HepG2 (cell line): ENCODE data around the gene PRICKLE3. TPM values are rescaled to one million over a fixed set of nuclear protein-coding genes. Genes with fewer than 3 reads are reported as not detected.

Source experiments
- ATAC-seq: fragments of 200-7000 bp; cut with Tn5 transposase; 3 replicates; pipeline ENCODE4 v1.9.1; 2020; ENCODE audit warnings: mild to moderate bottlenecking, moderate library complexity
- BruUV-seq: library from RNA; stranded (reverse); fragments of 400-500 nt; replicated peaks from 2 replicates; lab custom pipeline; 2021; lab: Mats Ljungman, UMichigan
- CTCF ChIA-PET: fragments of 300-600 bp; formaldehyde crosslinking; extraction: SDS; loops from one replicate; lab custom pipeline; 2021; ENCODE audit warnings: low total read pairs, inconsistent platforms, low intra/inter-chr PET ratio; lab: Yijun Ruan, JAX
- POLR2A ChIA-PET: fragments of 350-600 bp; sonication (Branson Sonifier 250); formaldehyde crosslinking; loops from one replicate; lab custom pipeline; 2020; ENCODE audit warnings: antibody characterized with exemption, inconsistent platforms; lab: Yijun Ruan, JAX
- DNase-seq: peaks from one replicate; pipeline ENCODE4 v3.0.0-alpha.2; 2015; ENCODE audit warnings: low spot score
- FAIRE-seq: peaks from 3 replicates; lab custom pipeline; 2011; peaks lifted over from hg19 to GRCh38; lab: Jason Lieb, UNC
- H2AFZ ChIP-seq: one replicate; pipeline ENCODE4 v1.6.1; 2011; ENCODE audit warnings: low read length, inconsistent platforms
- H3K27ac ChIP-seq: fragments of 300-600 bp; 3 replicates; pipeline ENCODE4 v1.8.0; 2011; ENCODE audit warnings: mixed run types, mild to moderate bottlenecking, mixed read lengths, low read length, inconsistent platforms; ENCODE audit not compliant: insufficient read depth; ENCODE audit errors: extremely low read length
- H3K27me3 ChIP-seq, 2 experiments: fragments of 200-600 bp in 1 of 2; 2 replicates in 1 of 2; 3 replicates in 1 of 2; pipeline versions ENCODE4 v1.6.0 to v1.8.0; 2011; ENCODE audit warnings: low read length in 2 of 2, mild to moderate bottlenecking in 2 of 2, moderate library complexity in 2 of 2, inconsistent platforms in 1 of 2; ENCODE audit not compliant: insufficient read depth in 2 of 2, control insufficient read depth in 1 of 2
- H3K36me3 ChIP-seq, 2 experiments: fragments of 200-600 bp in 1 of 2; replicated peaks in 1 of 2; 2 replicates in 1 of 2; 3 replicates in 1 of 2; pipeline versions ENCODE4 v1.5.1 to v1.8.0; 2011; ENCODE audit warnings: low read length in 2 of 2, inconsistent platforms in 1 of 2; ENCODE audit not compliant: insufficient read depth in 2 of 2, control insufficient read depth in 1 of 2
- H3K4me1 ChIP-seq: 2 replicates; pipeline ENCODE4 v1.5.1; 2012; ENCODE audit warnings: low read length, inconsistent platforms; ENCODE audit not compliant: insufficient read depth
- H3K4me2 ChIP-seq: 2 replicates; pipeline ENCODE4 v1.6.0; 2011; ENCODE audit warnings: low read depth, low read length, inconsistent platforms
- H3K4me3 ChIP-seq, 3 experiments: fragments of 200-600 bp in 1 of 3; sonication (generic), shearing (Covaris generic) in 1 of 3; replicated peaks in 1 of 3; 2 replicates each; pipeline ENCODE4 v1.5.1; 2011 to 2016; ENCODE audit warnings: low read length in 3 of 3, inconsistent platforms in 2 of 3, low read depth in 2 of 3, mild to moderate bottlenecking in 2 of 3, control low read depth in 1 of 3, mixed read lengths in 1 of 3; ENCODE audit not compliant: insufficient read depth in 1 of 3
- H3K79me2 ChIP-seq: one replicate; pipeline ENCODE4 v1.6.1; 2011; ENCODE audit warnings: low read length, inconsistent platforms; ENCODE audit not compliant: insufficient read depth
- H3K9ac ChIP-seq: 2 replicates; pipeline ENCODE4 v1.6.0; 2011; ENCODE audit warnings: mild to moderate bottlenecking, low read depth, low read length, inconsistent platforms; ENCODE audit not compliant: insufficient read depth
- H3K9me3 ChIP-seq: 2 replicates; pipeline ENCODE4 v1.5.1; 2012; ENCODE audit warnings: mild to moderate bottlenecking, low read length
- H4K20me1 ChIP-seq: 2 replicates; pipeline ENCODE4 v1.6.0; 2011; ENCODE audit warnings: inconsistent platforms, mild to moderate bottlenecking, low read length, moderate library complexity; ENCODE audit not compliant: insufficient read depth
- THAP9 ChIP-seq: sonication (generic); formaldehyde crosslinking; IDR thresholded peaks from 2 replicates; pipeline ENCODE4; 2020; ENCODE audit warnings: missing genetic modification reagents, mild to moderate bottlenecking, borderline replicate concordance
- ZNF629 ChIP-seq: sonication (generic); formaldehyde crosslinking; conservative IDR thresholded peaks from 2 replicates; pipeline ENCODE4 v1.5.0; 2020; ENCODE audit warnings: missing genetic modification reagents
- ZNF660 ChIP-seq: sonication (generic); formaldehyde crosslinking; IDR thresholded peaks from 2 replicates; pipeline ENCODE4 v1.5.1; 2020; ENCODE audit warnings: mild to moderate bottlenecking, low read depth, missing genetic modification reagents, borderline replicate concordance
- WGBS: methylation state at CpG from one replicate; pipeline ENCODE4 v1.1.6; 2017; ENCODE audit warnings: low lambda C conversion rate; 5-methylcytosine and 5-hydroxymethylcytosine counted together
- in situ Hi-C: cut with HindIII; loops from 2 replicates; pipeline ENCODE4 v1.10.0; 2017; ENCODE audit warnings: low pct_unique_long_range_greater_than_20kb; ENCODE audit not compliant: extremely low pct_ligation_motif_present
- intact Hi-C: fragments of 100-400 bp; cut with micrococcal nuclease; formaldehyde crosslinking; loops from one replicate; pipeline ENCODE4 v1.10.0; 2022; ENCODE audit not compliant: unreplicated experiment
- polyA plus RNA-seq, 8 experiments: library from polyadenylated mRNA; depleted of rRNA in 3 of 8; stranded (reverse) in 7 of 8; unstranded in 1 of 8; fragments of >200 nt; fragmentation: Illumina TruSeq in 4 of 8; extraction: Trizol in 4 of 8; gene quantifications; 2 replicates each; pipeline versions ENCODE4 v1.2.1 to v1.2.3, GENCODE V29; 2011 to 2016; ENCODE audit warnings: low read depth in 4 of 8, missing spikeins in 1 of 8, mixed read lengths in 1 of 8; ENCODE audit not compliant: insufficient read depth in 1 of 8
- total RNA-seq, 5 experiments: library from RNA; depleted of rRNA; stranded (reverse); fragments of >200 nt; fragmentation: Illumina TruSeq; extraction: Trizol; gene quantifications; 2 replicates each; pipeline ENCODE4 v1.2.3, GENCODE V29; 2016; ENCODE audit warnings: low read depth in 1 of 5

PRICKLE3 gene
- total and polyA plus RNA-seq, 2 of the 13 experiments (the other 11 are each of a cell fraction or from before 2014, with no cell fraction given) = 2.6 TPM

- no peak for TF ChIP-seq THAP9 (CRISPR knock-in tag)
Measured at GRCh38 chrX:49171752-49172279, 14.4 kb downstream of the PRICKLE3 start, which contains the start of gene PLP2 (continued).

DNA sequence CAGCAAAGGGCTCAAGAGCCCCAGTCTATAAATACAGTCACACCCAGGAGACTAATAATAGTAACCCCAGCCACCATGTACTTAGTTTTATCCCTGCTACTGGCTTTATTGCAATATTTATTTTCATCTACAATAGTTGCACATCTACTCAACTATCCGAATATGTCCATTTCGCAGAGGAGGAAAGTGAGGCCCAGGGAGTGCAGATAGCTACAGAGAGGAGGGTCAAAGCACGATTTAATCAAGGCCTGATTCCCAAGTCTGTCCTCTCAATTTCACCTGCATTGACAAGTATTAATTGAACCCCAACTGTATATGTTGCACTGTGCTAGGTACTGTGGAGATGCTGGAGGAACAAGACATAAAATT lies 18.4 kb downstream of the PRICKLE3 start:
- FAIRE-seq (peak; percentile 48), ATAC-seq (no peak), DNase-seq (no peak)
- ChIA-PET POLR2A (interaction anchor here (0.7 kb wide), 1 partner anchor 20 kb away, joined by 3 read pairs; no protein-coding TSS in a partner anchor), CTCF (no interaction called here)
- no peaks in the 10 kb centered on the region for H3K36me3 ChIP-seq
- H2AFZ ChIP-seq = no peak overlapping the region
- in situ Hi-C loops (no loop called here), intact Hi-C loops (no loop called here)
- WGBS = 91% methylated on average over 3 of the region's 3 CpGs
- H3K4me2 ChIP-seq = no peak overlapping the region
- no peak overlapping the region for H3K4me3 ChIP-seq
- peaks cover 26% of the 10 kb centered on the region; the same call in 1 of the 2 replicates for H3K4me1 ChIP-seq
- H3K9ac ChIP-seq = no peak overlapping the region
- H4K20me1 ChIP-seq = no peaks in the 10 kb centered on the region
- peak; percentile 79 for TF ChIP-seq ZNF629
- TF ChIP-seq ZNF660 = no peak
- H3K27ac ChIP-seq = no peak overlapping the region
- no peaks in the 10 kb centered on the region for H3K9me3 ChIP-seq
- no peaks in the 10 kb centered on the region for H3K79me2 ChIP-seq
- no peaks in the 10 kb centered on the region for H3K27me3 ChIP-seq
- no TSS peak for BruUV-seq
